Uterus (tissue), 2 donors: Measurements from ENCODE around the gene TBC1D1.

Experiments
- CTCF ChIP-seq, 4 experiments: fragments of 200-600 bp in 2 of 4; fragments of 450-650 bp in 2 of 4; sonication (generic) in 2 of 4; IDR thresholded peaks; one replicate each; pipeline ENCODE4 v1.5.1; 2016 to 2019; ENCODE audit warnings: antibody characterized with exemption in 4 of 4, mild to moderate bottlenecking in 2 of 4, moderate library complexity in 1 of 4
- POLR2A ChIP-seq, 2 donors: fragments of 450-650 bp; IDR thresholded peaks; one replicate each; pipeline ENCODE4 v1.6.1; 2016; ENCODE audit warnings: antibody characterized with exemption in 2 of 2, mild to moderate bottlenecking in 1 of 2, moderate library complexity in 1 of 2

GRCh38 chr4:37892641-37893040 is 1.8 kb downstream of the TBC1D1 start:
- TF ChIP-seq CTCF (IDR thresholded peaks at IDR 0.05) (no peak), POLR2A (IDR thresholded peaks at IDR 0.05) (no peak)
